NCI-H2196 treated with DMSO at 0.1 percent for 48 hours (cell line): ENCODE results near the gene ZMYND12.

ENCODE experiments used
- DNase-seq: peaks from one replicate; lab custom pipeline; 2025; ENCODE audit not compliant: unreplicated experiment; lab: John Stamatoyannopoulos, UW

ZMYND12 gene

GRCh38 chr1:42399315-42400100 lies 56.3 kb downstream of the ZMYND12 start:
- no peak for DNase-seq

GRCh38 chr1:42392967-42393848 lies 62.6 kb downstream of the ZMYND12 start:
- DNase-seq: no peak

GRCh38 chr1:42392255-42392654 lies 63.6 kb downstream of the ZMYND12 start:
- peak; percentile 33 for DNase-seq

GRCh38 chr1:42386051-42386450 lies 69.8 kb downstream of the ZMYND12 start:
- no peak for DNase-seq

GRCh38 chr1:42385283-42385682 lies 70.5 kb downstream of the ZMYND12 start:
- DNase-seq: no peak

- DNase-seq: no peak
Measured at GRCh38 chr1:42381280-42381673, 74.5 kb downstream of the ZMYND12 start.

- DNase-seq: peak; percentile 48
Measured at GRCh38 chr1:42380586-42381279, 75.1 kb downstream of the ZMYND12 start, which contains the start of gene RIMKLA. Gene RIMKLA, plus strand, starts transcription at chr1:42380792. Its CDS starts 143 bp downstream, at chr1:42380935.
